Left cardiac atrium (tissue), 4 donors: ENCODE data around the gene KCNJ18. TPM values are rescaled to one million over a fixed set of nuclear protein-coding genes. Genes with fewer than 3 reads are reported as not detected.
A peak's percentile ranks its signal among the peaks of the same experiment; 100 is the strongest.
"Not testable (repeated sequence)": the region's sequence is repeated elsewhere in the genome, so short reads cannot be mapped to it uniquely, and the experiment has no call there.

Source experiments
- ATAC-seq, 2 donors: fragments of 200-7000 bp; cut with Tn5 transposase; one replicate each; pipeline ENCODE4 v1.9.1; 2020; ENCODE audit warnings: mild to moderate bottlenecking in 2 of 2, moderate library complexity in 2 of 2
- DNase-seq: peaks from one replicate; pipeline ENCODE4 v3.0.0-alpha.2; 2020
- intact Hi-C, 2 donors: fragments of 100-400 bp; cut with DNase I; formaldehyde crosslinking; loops; one replicate each; pipeline versions ENCODE4 v1.14.1 to v1.15.1; 2022 to 2023
- total RNA-seq, 2 donors: library from RNA; stranded (reverse); fragmentation: NEBNext Ultra II Directional; extraction: Animal tissue kit (Norgen Biotek cat#: 25700); gene quantifications; one replicate each; pipeline ENCODE4 v1.2.1, GENCODE V29; 2021
- donor health status: DM: no; HTN: yes; CAD: no.
- donor health status: DM: no; HTN: yes; CAD: no; lungs with severe emphysema.
- donor health status: DM: yes; HTN: yes; CAD: no.
- donor health status: Dilated cardiomyopathy.

KCNJ18 gene
- total RNA-seq, 2 donors from 2014 or later = not detected

- DNase-seq, ATAC-seq, intact Hi-C loops: not testable (repeated sequence)
Measured at GRCh38 chr17:21681576-21681975, 10.7 kb upstream of the KCNJ18 start.

GRCh38 chr17:21682130-21682529 lies 10.2 kb upstream of the KCNJ18 start:
- DNase-seq, ATAC-seq, intact Hi-C loops: not testable (repeated sequence)

GRCh38 chr17:21683142-21683712 lies 9.1 kb upstream of the KCNJ18 start:
- DNase-seq, ATAC-seq, intact Hi-C loops: not testable (repeated sequence)

- intact Hi-C loops, ATAC-seq, DNase-seq: not testable (repeated sequence)
Measured at GRCh38 chr17:21683897-21684296, 8.4 kb upstream of the KCNJ18 start.

- ATAC-seq, intact Hi-C loops, DNase-seq: not testable (repeated sequence)
Measured at GRCh38 chr17:21684384-21684783, 7.9 kb upstream of the KCNJ18 start.

GRCh38 chr17:21685061-21685795 lies 7.1 kb upstream of the KCNJ18 start:
- not testable (repeated sequence) for ATAC-seq, DNase-seq
- intact Hi-C loops = loop anchor here in 1 of 2 donors (5.0 kb wide), 1 partner anchor 283 kb away; no protein-coding TSS in a partner anchor

GRCh38 chr17:21686165-21687015 lies 5.9 kb upstream of the KCNJ18 start:
- ATAC-seq = no peak
- no peak for DNase-seq
- intact Hi-C loops = loop anchor here in 1 of 2 donors (5.0 kb wide), 1 partner anchor 284 kb away; no protein-coding TSS in a partner anchor

GRCh38 chr17:21687136-21687953 lies 5.0 kb upstream of the KCNJ18 start:
- intact Hi-C loops = loop anchor here in 1 of 2 donors (5.0 kb wide), 1 partner anchor 285 kb away; no protein-coding TSS in a partner anchor
- peak in 1 of 2 donors; percentile 17 for ATAC-seq
- DNase-seq = no peak

GRCh38 chr17:21688293-21688949 lies 3.9 kb upstream of the KCNJ18 start:
- DNase-seq (no peak), ATAC-seq (no peak)
- intact Hi-C loops = loop anchor here in 1 of 2 donors (5.0 kb wide), 1 partner anchor 286 kb away; no protein-coding TSS in a partner anchor

- DNase-seq = peak; percentile 77
- intact Hi-C loops = loop anchor here in 1 of 2 donors (5.0 kb wide), 1 partner anchor 287 kb away; no protein-coding TSS in a partner anchor
- peak; percentile 11 to 86 for ATAC-seq
Measured at GRCh38 chr17:21689604-21690003, 2.7 kb upstream of the KCNJ18 start.

GRCh38 chr17:21690811-21691210 lies 1.5 kb upstream of the KCNJ18 start:
- DNase-seq, ATAC-seq, intact Hi-C loops: not testable (repeated sequence)

GRCh38 chr17:21691481-21691880 lies 842 bp upstream of the KCNJ18 start:
- ATAC-seq, DNase-seq, intact Hi-C loops: not testable (repeated sequence)

- ATAC-seq, DNase-seq, intact Hi-C loops: not testable (repeated sequence)
Measured at GRCh38 chr17:21692704-21693065, 362 bp downstream of the KCNJ18 start.

- intact Hi-C loops, DNase-seq: not testable (repeated sequence)
Measured at GRCh38 chr17:21693391-21693796, 1.1 kb downstream of the KCNJ18 start.

GRCh38 chr17:21693937-21694336 lies 1.6 kb downstream of the KCNJ18 start:
- ATAC-seq, DNase-seq, intact Hi-C loops: not testable (repeated sequence)

More at GRCh38 chr17:21693391-21693796, 1.1 kb downstream of the KCNJ18 start:
- ATAC-seq = not testable (repeated sequence)

GRCh38 chr17:21696227-21696626 lies 3.9 kb downstream of the KCNJ18 start:
- ATAC-seq, intact Hi-C loops, DNase-seq: not testable (repeated sequence)

GRCh38 chr17:21696842-21697507 lies 4.7 kb downstream of the KCNJ18 start:
- not testable (repeated sequence) for DNase-seq, ATAC-seq

More at GRCh38 chr17:21696842-21697507, 4.7 kb downstream of the KCNJ18 start:
- intact Hi-C loops = not testable (repeated sequence)
